ENCODE measurements around the gene PPP2R5B. TPM values are rescaled to one million over a fixed set of nuclear protein-coding genes. Genes with fewer than 3 reads are reported as not detected.

PPP2R5B gene
- total RNA-seq, 1 donor from 2014 or later, result 16.9 TPM

MicroRNAs within 50 kb of the gene (microRNA counts, 767-probe panel; counts per million panel counts)
- 3,281 to 3,510 counts per million in 2 donors for microRNA hsa-miR-192-5p

Small RNA genes within 50 kb of the gene (microRNA-seq; reads per million reads assigned to microRNA genes)
- gene MIR6749 (ENCODE audit: borderline number of aligned reads, borderline replicate concordance), result not detected
- not detected for gene MIR6750 (ENCODE audit: borderline number of aligned reads, borderline replicate concordance)

Small RNA genes within 50 kb of the gene (small RNA-seq; reads per million reads assigned to genes)
- gene MIR6749 (not detected), gene MIR6750 (not detected)

Other genes starting within 250 kb of the PPP2R5B start
- gene NRXN2, start 201.5 kb upstream of the PPP2R5B start, total RNA-seq, result 16.9 TPM
- 27.5 TPM for gene RASGRP2, start 180.5 kb upstream of the PPP2R5B start, total RNA-seq
- 0.98 TPM for gene PYGM, start 164.7 kb upstream of the PPP2R5B start, total RNA-seq
- gene SF1, start 146.1 kb upstream of the PPP2R5B start, total RNA-seq, result 278 TPM
- gene MAP4K2, start 121.5 kb upstream of the PPP2R5B start, total RNA-seq, result 20.6 TPM
- 27.0 TPM for gene MEN1, start 114.1 kb upstream of the PPP2R5B start, total RNA-seq
- gene CDC42BPG, start 80.0 kb upstream of the PPP2R5B start, total RNA-seq, result 13.0 TPM
- 61.6 TPM for gene EHD1, start 46.1 kb upstream of the PPP2R5B start, total RNA-seq
- gene ATG2A, start 7.5 kb upstream of the PPP2R5B start, total RNA-seq, result 27.0 TPM
- not detected for gene GPHA2, start 11.2 kb downstream of the PPP2R5B start, total RNA-seq
- not detected for gene MAJIN, start 47.4 kb downstream of the PPP2R5B start, total RNA-seq
- gene BATF2, start 72.3 kb downstream of the PPP2R5B start, total RNA-seq, result not detected
- 112 TPM for gene ARL2, start 89.5 kb downstream of the PPP2R5B start, total RNA-seq
- 24.1 TPM for gene SNX15, start 102.8 kb downstream of the PPP2R5B start, total RNA-seq
- gene SAC3D1, start 116.5 kb downstream of the PPP2R5B start, total RNA-seq, result 11.8 TPM
- gene NAALADL1, start 133.9 kb downstream of the PPP2R5B start, total RNA-seq, result 30.7 TPM
- 3.7 TPM for gene CDCA5, start 159.4 kb downstream of the PPP2R5B start, total RNA-seq
- 50.8 TPM for gene ZFPL1, start 159.5 kb downstream of the PPP2R5B start, total RNA-seq
- gene VPS51, start 171.5 kb downstream of the PPP2R5B start, total RNA-seq, result 191 TPM
- gene TM7SF2, start 187.2 kb downstream of the PPP2R5B start, total RNA-seq, result 37.6 TPM
- 15.7 TPM for gene ZNHIT2, start 193.0 kb downstream of the PPP2R5B start, total RNA-seq
- 1,228 TPM for gene FAU, start 197.4 kb downstream of the PPP2R5B start, total RNA-seq
- gene MRPL49, start 197.6 kb downstream of the PPP2R5B start, total RNA-seq, result 43.5 TPM
- 42.5 TPM for gene SYVN1, start 209.8 kb downstream of the PPP2R5B start, total RNA-seq
- gene SPDYC, start 245.5 kb downstream of the PPP2R5B start, total RNA-seq, result not detected